Measurements from ENCODE around the gene KNDC1.
"Not testable (repeated sequence)": the region's sequence is repeated elsewhere in the genome, so short reads cannot be mapped to it uniquely, and the experiment has no call there.

KNDC1 gene

DNA sequence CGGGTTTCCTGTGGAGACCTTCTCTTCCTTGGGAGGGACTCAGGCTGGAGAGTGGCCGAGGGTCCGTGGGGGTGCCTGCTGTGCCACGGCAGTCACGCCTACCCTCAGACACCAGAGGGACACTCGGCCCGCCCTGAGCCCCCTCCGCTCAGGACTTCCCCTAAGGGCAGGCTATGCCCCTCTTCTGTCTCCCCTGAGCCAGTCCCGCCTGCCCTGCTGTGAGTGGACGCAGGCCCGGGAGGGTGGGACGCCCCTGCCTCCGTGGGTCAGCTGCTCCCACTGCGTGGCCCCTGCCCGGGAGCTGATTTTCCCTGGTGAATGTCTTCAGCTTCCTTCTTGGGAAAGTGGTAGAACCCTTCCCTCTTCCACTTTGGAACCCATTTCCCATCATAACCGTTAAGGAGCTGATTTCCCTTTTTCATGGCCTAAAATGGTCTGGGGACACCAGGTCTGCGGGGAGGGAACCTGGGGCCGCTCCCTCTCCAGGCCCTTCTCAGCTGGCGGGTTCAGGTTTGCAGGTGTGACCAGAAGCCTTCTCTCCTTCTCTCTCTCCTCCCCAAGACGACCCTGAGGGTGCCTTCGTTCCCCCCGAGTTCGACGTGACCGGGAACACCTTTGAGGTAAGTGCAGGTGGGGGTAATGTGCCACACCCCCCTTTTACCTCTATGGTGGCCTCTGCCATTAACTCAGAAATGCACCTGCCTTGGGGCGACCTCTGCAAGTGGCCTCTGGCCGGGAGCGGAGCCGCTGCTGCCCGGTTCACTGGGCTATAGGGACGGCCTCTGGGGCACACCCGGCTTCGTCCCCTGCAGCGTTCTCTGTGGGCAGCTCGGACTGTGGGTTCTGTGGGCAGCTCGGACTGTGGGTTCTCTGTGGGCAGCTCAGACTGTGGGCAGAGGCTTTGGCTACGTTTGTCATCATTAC is 7.9 kb downstream of the KNDC1 start:
- no peaks in the 10 kb centered on the region for H3K36me3 ChIP-seq (ENCODE audit: control insufficient read depth in 1 of 2, insufficient read depth in 2 of 2, low read length in 2 of 2)
- H3K4me3 ChIP-seq (ENCODE audit: low read depth in 1 of 2, low read length in 2 of 2): no peak overlapping the region
- no peaks in the 10 kb centered on the region for H3K9me3 ChIP-seq (ENCODE audit: control insufficient read depth in 1 of 2, low read length in 2 of 2)
- H3K27ac ChIP-seq (ENCODE audit: low read depth, low read length): no peak overlapping the region
- H3K4me1 ChIP-seq (ENCODE audit: control insufficient read depth in 1 of 2, insufficient read depth in 2 of 2, low read length in 2 of 2): no peaks in the 10 kb centered on the region
- H3K9ac ChIP-seq (ENCODE audit: low read depth in 1 of 2, low read length in 2 of 2): no peak overlapping the region
- H3K27me3 ChIP-seq (ENCODE audit: control insufficient read depth in 1 of 2, insufficient read depth in 2 of 2, low read length in 2 of 2): peaks cover 0 to 3% of the 10 kb centered on the region in 2 donors

DNA sequence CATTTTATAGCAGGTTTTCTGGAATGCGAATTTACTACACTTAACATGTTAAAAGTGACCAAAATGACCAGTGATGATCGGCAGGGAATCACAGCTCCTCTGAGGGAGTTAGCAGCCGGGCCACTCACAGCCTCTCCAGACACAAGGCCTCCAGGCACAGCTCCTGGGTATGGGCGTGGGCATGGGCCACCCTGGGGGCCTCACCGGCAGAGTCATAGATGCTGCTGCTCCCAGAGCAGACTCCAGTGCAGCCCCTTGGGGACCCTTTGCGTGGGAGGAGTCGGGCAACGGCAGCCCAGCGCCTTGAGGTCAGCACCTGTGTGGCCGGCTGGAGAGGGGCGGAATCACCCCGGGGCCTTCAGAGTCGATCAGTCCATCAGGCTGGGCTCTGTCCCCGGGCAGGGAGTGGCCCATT is 8.6 kb downstream of the KNDC1 start:
- no peak overlapping the region for H3K9ac ChIP-seq (ENCODE audit: low read depth in 1 of 2, low read length in 2 of 2)
- H3K4me1 ChIP-seq (ENCODE audit: control insufficient read depth in 1 of 2, insufficient read depth in 2 of 2, low read length in 2 of 2): no peaks in the 10 kb centered on the region
- no peaks in the 10 kb centered on the region for H3K9me3 ChIP-seq (ENCODE audit: control insufficient read depth in 1 of 2, low read length in 2 of 2)
- H3K27me3 ChIP-seq (ENCODE audit: control insufficient read depth in 1 of 2, insufficient read depth in 2 of 2, low read length in 2 of 2): no peaks in the 10 kb centered on the region
- no peak overlapping the region for H3K4me3 ChIP-seq (ENCODE audit: low read depth in 1 of 2, low read length in 2 of 2)
- H3K36me3 ChIP-seq (ENCODE audit: control insufficient read depth in 1 of 2, insufficient read depth in 2 of 2, low read length in 2 of 2): no peaks in the 10 kb centered on the region
- no peak overlapping the region for H3K27ac ChIP-seq (ENCODE audit: low read depth, low read length)

DNA sequence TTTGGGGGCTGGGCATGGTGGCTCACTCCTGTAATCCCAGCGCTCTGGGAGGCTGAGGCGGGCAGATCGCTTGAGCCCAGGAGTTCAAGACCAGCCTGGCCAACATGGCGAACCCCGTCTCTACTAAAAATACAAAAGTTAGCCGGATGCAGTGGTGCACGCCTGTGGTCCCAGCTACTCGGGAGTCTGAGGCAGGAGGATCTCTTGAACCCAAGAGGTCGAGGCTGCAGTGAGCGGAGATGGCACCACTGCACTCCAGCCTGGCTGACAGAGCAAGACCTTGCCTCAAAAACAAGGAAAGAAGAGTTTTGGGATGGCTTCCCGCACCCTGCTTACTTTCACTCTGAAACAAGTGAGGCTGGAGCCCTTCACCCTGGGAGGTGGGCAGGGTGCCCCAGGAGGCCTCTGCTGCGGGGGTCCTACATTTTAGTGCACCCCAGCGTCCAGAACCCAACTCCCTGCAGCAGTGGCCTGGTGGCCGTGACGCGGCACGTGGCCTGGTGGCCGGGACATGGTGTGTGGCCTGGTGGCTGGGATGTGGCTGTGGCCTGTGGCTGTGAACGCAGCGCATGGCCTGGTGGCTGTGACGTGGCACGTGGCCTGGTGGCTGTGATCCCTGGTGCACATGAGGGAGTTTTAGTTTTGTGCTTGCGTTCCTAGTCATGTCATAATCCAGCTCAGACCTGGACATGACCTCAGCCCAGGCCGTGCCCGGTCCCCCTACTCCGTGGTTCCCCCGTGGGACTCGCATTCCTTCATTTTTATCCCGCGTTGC is 9.3 kb downstream of the KNDC1 start:
- no peaks in the 10 kb centered on the region for H3K4me1 ChIP-seq (ENCODE audit: control insufficient read depth in 1 of 2, insufficient read depth in 2 of 2, low read length in 2 of 2)
- H3K4me3 ChIP-seq (ENCODE audit: low read depth in 1 of 2, low read length in 2 of 2): no peak overlapping the region
- H3K9me3 ChIP-seq (ENCODE audit: control insufficient read depth in 1 of 2, low read length in 2 of 2): no peaks in the 10 kb centered on the region
- H3K9ac ChIP-seq (ENCODE audit: low read depth in 1 of 2, low read length in 2 of 2): no peak overlapping the region
- H3K27ac ChIP-seq (ENCODE audit: low read depth, low read length): no peak overlapping the region
- no peaks in the 10 kb centered on the region for H3K27me3 ChIP-seq (ENCODE audit: control insufficient read depth in 1 of 2, insufficient read depth in 2 of 2, low read length in 2 of 2)
- no peaks in the 10 kb centered on the region for H3K36me3 ChIP-seq (ENCODE audit: control insufficient read depth in 1 of 2, insufficient read depth in 2 of 2, low read length in 2 of 2)

DNA sequence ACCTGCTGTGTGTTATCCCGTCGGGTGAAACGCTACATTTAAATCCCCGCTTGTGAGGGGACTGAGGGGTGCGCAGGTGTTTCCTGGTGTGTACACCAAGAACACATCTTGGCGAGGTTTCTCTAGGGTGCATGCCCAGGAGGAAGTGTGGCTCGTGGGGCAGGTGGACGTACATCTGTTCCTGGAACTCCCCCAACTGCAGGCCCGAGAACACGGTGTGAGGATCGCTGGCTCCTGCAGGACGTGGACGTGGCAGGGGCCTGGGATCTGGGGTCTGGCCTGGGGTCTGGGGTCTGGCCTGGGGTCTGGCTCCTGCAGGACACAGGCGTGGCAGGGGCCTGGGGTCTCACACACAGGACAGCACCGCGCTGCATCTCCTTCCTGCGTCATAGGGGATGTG is 10.1 kb downstream of the KNDC1 start:
- no peak overlapping the region for H3K27ac ChIP-seq (ENCODE audit: low read depth, low read length)
- H3K4me3 ChIP-seq (ENCODE audit: low read depth in 1 of 2, low read length in 2 of 2): no peak overlapping the region
- no peaks in the 10 kb centered on the region for H3K27me3 ChIP-seq (ENCODE audit: control insufficient read depth in 1 of 2, insufficient read depth in 2 of 2, low read length in 2 of 2)
- H3K9ac ChIP-seq (ENCODE audit: low read depth in 1 of 2, low read length in 2 of 2): no peak overlapping the region
- no peaks in the 10 kb centered on the region for H3K4me1 ChIP-seq (ENCODE audit: control insufficient read depth in 1 of 2, insufficient read depth in 2 of 2, low read length in 2 of 2)
- H3K9me3 ChIP-seq (ENCODE audit: control insufficient read depth in 1 of 2, low read length in 2 of 2): no peaks in the 10 kb centered on the region
- H3K36me3 ChIP-seq (ENCODE audit: control insufficient read depth in 1 of 2, insufficient read depth in 2 of 2, low read length in 2 of 2): no peaks in the 10 kb centered on the region

DNA sequence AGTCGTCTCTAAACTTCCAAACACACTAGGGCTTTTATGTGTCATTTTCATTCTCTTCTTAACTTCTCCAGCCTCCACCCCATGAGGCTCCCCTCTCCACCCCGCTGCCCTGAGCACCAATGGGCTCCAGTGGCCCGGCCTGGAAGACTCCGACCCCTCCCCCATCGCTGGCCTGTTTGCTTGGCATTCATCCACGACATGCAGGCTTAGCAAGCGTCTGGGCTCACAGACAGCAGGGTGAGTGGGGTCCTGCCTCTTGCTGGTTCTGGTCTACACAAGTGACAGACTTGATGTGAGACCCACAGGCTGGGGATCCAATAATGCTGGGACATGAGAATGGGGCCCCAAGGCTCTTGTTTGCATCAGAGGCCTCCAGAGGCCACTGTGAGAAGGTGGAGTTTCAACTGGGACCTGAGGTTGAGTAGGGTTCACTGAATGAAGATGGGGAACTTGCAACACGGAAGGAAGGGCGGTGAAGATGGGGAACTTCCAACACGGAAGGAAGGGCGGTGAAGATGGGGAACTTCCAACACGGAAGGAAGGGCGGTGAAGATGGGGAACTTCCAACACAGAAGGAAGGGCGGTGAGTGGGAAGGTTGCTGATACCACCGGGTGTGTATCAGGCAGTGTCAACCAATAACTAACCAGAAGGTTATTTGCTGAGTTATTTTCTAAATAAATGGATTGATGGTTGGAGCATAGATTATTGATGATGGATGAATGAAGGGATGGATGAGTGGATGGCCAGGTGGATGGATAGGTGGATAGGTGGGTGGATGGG is 14.0 kb downstream of the KNDC1 start:
- no peaks in the 10 kb centered on the region for H3K36me3 ChIP-seq (ENCODE audit: control insufficient read depth in 1 of 2, insufficient read depth in 2 of 2, low read length in 2 of 2)
- H3K4me3 ChIP-seq (ENCODE audit: low read depth in 1 of 2, low read length in 2 of 2): no peak overlapping the region
- no peaks in the 10 kb centered on the region for H3K4me1 ChIP-seq (ENCODE audit: control insufficient read depth in 1 of 2, insufficient read depth in 2 of 2, low read length in 2 of 2)
- no peak overlapping the region for H3K27ac ChIP-seq (ENCODE audit: low read depth, low read length)
- no peaks in the 10 kb centered on the region for H3K27me3 ChIP-seq (ENCODE audit: control insufficient read depth in 1 of 2, insufficient read depth in 2 of 2, low read length in 2 of 2)
- no peak overlapping the region for H3K9ac ChIP-seq (ENCODE audit: low read depth in 1 of 2, low read length in 2 of 2)
- H3K9me3 ChIP-seq (ENCODE audit: control insufficient read depth in 1 of 2, low read length in 2 of 2): peaks cover 11 to 16% of the 10 kb centered on the region in 2 donors

DNA sequence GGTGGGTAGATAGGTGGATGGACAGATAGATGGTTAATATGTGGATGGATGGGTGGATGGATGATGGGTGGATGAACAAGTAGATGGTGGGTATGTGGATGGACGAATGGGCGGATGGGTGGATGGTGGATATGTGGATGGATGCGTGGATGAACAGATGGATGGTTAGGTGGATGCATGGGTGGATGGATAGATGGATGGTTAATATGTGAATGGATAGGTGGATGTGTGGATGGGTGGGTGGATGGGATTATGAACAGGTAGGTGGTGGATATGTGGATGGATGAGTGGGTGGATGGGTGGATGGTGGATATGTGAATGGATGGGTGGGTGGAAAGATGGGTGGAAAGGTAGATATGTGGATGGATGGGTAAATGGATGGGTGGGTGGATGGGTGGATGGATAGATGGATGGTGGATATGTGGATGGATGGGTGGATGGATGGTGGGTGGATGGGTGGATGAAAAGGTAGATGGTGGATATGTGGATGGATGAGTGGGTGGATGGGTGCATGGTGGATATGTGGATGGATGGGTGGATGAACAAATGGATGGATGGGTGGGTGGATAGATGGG is 14.8 kb downstream of the KNDC1 start:
- no peak overlapping the region for H3K9ac ChIP-seq (ENCODE audit: low read depth in 1 of 2, low read length in 2 of 2)
- H3K27ac ChIP-seq (ENCODE audit: low read depth, low read length): no peak overlapping the region
- no peaks in the 10 kb centered on the region for H3K27me3 ChIP-seq (ENCODE audit: control insufficient read depth in 1 of 2, insufficient read depth in 2 of 2, low read length in 2 of 2)
- H3K4me3 ChIP-seq (ENCODE audit: low read depth in 1 of 2, low read length in 2 of 2): no peak overlapping the region
- no peaks in the 10 kb centered on the region for H3K4me1 ChIP-seq (ENCODE audit: control insufficient read depth in 1 of 2, insufficient read depth in 2 of 2, low read length in 2 of 2)
- peaks cover 11 to 16% of the 10 kb centered on the region in 2 donors for H3K9me3 ChIP-seq (ENCODE audit: control insufficient read depth in 1 of 2, low read length in 2 of 2)
- H3K36me3 ChIP-seq (ENCODE audit: control insufficient read depth in 1 of 2, insufficient read depth in 2 of 2, low read length in 2 of 2): no peaks in the 10 kb centered on the region

DNA sequence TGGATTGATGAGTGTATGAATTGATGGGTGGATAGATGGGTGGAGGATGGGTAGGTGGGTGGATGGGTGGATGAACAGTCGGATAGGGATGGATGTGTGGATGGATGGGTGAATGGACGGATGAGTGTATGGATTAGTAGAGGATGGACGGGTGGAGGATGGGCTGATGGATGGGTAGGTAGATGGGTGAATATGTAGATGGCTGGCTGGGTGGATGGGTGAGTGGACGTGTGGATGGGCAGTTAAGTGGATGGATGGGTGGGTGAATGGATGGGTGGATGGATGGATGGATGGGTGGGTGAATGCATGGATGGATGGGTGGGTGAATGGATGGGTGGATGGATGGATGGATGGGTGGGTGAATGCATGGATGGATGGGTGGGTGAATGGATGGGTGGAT is 15.6 kb downstream of the KNDC1 start:
- H3K9ac ChIP-seq (ENCODE audit: low read depth in 1 of 2, low read length in 2 of 2); H3K4me1 ChIP-seq (ENCODE audit: control insufficient read depth in 1 of 2, insufficient read depth in 2 of 2, low read length in 2 of 2); H3K4me3 ChIP-seq (ENCODE audit: low read depth in 1 of 2, low read length in 2 of 2); H3K36me3 ChIP-seq (ENCODE audit: control insufficient read depth in 1 of 2, insufficient read depth in 2 of 2, low read length in 2 of 2); H3K27ac ChIP-seq (ENCODE audit: low read depth, low read length); H3K27me3 ChIP-seq (ENCODE audit: control insufficient read depth in 1 of 2, insufficient read depth in 2 of 2, low read length in 2 of 2): not testable (repeated sequence)
- H3K9me3 ChIP-seq (ENCODE audit: control insufficient read depth in 1 of 2, low read length in 2 of 2): peaks cover 11 to 16% of the 10 kb centered on the region in 2 donors

DNA sequence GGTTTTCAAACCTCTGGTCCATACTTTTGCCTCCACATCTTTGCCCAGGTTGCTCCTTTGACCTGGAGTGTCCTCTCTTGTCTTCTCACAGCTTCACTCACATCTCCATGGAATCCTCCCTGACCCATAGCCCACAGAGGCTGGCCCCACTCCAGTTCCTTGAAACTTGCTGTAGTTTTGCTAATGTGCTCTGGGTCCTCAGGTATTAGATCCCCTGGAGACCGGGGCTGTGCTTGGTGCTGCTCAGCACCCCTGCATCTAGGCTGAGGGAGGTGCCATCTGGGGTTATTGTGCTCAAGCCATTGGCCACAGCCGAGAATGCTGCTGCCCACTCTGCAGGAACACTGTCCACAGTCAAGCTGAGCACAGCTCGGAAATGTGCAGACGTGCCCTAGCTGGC is 16.5 kb downstream of the KNDC1 start:
- Histone ChIP-seq H3K9me3 (ENCODE audit: control insufficient read depth in 1 of 2, low read length in 2 of 2) (peaks cover 11 to 16% of the 10 kb centered on the region in 2 donors), H3K4me1 (ENCODE audit: control insufficient read depth in 1 of 2, insufficient read depth in 2 of 2, low read length in 2 of 2) (no peaks in the 10 kb centered on the region), H3K4me3 (ENCODE audit: low read depth in 1 of 2, low read length in 2 of 2) (no peak overlapping the region), H3K36me3 (ENCODE audit: control insufficient read depth in 1 of 2, insufficient read depth in 2 of 2, low read length in 2 of 2) (no peaks in the 10 kb centered on the region), H3K27ac (ENCODE audit: low read depth, low read length) (no peak overlapping the region), H3K27me3 (ENCODE audit: control insufficient read depth in 1 of 2, insufficient read depth in 2 of 2, low read length in 2 of 2) (no peaks in the 10 kb centered on the region), H3K9ac (ENCODE audit: low read depth in 1 of 2, low read length in 2 of 2) (no peak overlapping the region)

DNA sequence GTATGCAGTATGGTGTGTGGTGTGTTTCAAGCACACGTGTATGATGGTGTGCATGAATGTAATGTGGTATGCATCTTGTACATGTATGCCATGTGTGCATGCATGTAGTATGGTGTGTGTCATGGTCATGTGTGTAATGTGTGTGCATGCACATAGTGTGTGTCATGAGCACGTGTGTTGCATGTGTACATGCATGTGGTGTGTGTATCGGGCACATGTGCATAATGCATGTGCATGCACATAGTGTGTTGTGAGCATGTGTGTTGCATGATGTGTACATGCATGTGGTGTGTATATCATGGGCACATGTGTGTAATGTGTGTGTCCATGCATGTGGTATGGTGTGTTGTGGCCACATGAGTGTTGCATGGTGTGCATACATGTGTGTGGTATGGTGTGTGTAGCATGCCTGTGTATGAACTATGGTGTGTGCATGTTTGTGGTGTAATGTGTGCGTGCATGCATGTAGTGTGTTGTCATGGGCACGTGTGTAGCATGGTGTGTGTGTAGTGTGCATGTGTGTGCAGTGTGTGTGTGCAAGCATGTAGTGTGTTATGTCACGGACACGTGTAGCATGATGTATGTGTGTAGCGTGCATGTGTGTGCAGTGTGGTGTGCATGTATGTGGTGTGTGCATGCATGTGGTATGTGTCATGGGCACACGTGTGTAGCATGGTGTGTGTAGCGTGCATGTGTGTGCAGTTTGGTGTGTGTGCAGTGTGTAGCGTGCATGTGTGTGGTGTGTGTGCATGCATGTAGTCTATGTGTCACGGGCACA is 17.6 kb downstream of the KNDC1 start:
- H3K36me3 ChIP-seq (ENCODE audit: control insufficient read depth in 1 of 2, insufficient read depth in 2 of 2, low read length in 2 of 2): no peaks in the 10 kb centered on the region
- no peaks in the 10 kb centered on the region for H3K4me1 ChIP-seq (ENCODE audit: control insufficient read depth in 1 of 2, insufficient read depth in 2 of 2, low read length in 2 of 2)
- peak overlapping the region in 1 of 2 donors; percentile 7 for H3K4me3 ChIP-seq (ENCODE audit: low read depth in 1 of 2, low read length in 2 of 2)
- H3K9me3 ChIP-seq (ENCODE audit: control insufficient read depth in 1 of 2, low read length in 2 of 2): peaks cover 11 to 16% of the 10 kb centered on the region in 2 donors
- no peak overlapping the region for H3K27ac ChIP-seq (ENCODE audit: low read depth, low read length)
- no peaks in the 10 kb centered on the region for H3K27me3 ChIP-seq (ENCODE audit: control insufficient read depth in 1 of 2, insufficient read depth in 2 of 2, low read length in 2 of 2)
- H3K9ac ChIP-seq (ENCODE audit: low read depth in 1 of 2, low read length in 2 of 2): no peak overlapping the region
